Prostate gland (tissue), 2 donors: ENCODE results near the gene PPP1R2B.

Source experiments
- POLR2A ChIP-seq: fragments of 450-650 bp; IDR thresholded peaks from one replicate; pipeline ENCODE4 v1.6.1; 2016; ENCODE audit warnings: antibody characterized with exemption, mild to moderate bottlenecking
- POLR2AphosphoS5 ChIP-seq: sonication (generic); formaldehyde crosslinking; IDR thresholded peaks from one replicate; pipeline ENCODE4 v1.6.1; 2017; ENCODE audit warnings: antibody characterized with exemption
- TF ChIP-seq, protein P1 (sequence below), 4 experiments: fragments of 200-600 bp in 2 of 4; fragments of 450-650 bp in 2 of 4; sonication (generic) in 2 of 4; IDR thresholded peaks; 1 replicate in 3 of 4; 2 replicates in 1 of 4; pipeline ENCODE4 v1.5.1; 2016 to 2019; ENCODE audit warnings: antibody characterized with exemption in 4 of 4, mild to moderate bottlenecking in 2 of 4, moderate library complexity in 2 of 4

DNA sequence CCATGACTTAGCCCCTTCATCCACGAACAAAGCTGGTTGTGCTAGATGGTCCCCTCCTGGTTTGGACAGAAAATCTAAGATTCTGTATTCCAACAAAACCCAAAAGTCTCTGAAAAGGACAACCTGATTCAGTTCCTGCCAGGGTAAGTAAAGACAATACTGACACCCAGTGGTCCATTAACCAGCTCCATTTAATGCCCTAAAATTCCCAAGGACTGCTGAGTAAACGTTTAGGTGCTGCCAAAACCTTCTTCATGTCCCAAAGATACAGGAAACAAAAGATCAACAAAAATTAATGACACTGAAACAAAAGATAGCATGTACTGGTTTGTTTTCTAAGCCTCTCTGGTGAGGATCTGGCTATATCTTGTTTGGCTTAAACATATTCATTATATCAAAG lies 25.3 kb upstream of the PPP1R2B start:
- TF ChIP-seq, protein P1, sequence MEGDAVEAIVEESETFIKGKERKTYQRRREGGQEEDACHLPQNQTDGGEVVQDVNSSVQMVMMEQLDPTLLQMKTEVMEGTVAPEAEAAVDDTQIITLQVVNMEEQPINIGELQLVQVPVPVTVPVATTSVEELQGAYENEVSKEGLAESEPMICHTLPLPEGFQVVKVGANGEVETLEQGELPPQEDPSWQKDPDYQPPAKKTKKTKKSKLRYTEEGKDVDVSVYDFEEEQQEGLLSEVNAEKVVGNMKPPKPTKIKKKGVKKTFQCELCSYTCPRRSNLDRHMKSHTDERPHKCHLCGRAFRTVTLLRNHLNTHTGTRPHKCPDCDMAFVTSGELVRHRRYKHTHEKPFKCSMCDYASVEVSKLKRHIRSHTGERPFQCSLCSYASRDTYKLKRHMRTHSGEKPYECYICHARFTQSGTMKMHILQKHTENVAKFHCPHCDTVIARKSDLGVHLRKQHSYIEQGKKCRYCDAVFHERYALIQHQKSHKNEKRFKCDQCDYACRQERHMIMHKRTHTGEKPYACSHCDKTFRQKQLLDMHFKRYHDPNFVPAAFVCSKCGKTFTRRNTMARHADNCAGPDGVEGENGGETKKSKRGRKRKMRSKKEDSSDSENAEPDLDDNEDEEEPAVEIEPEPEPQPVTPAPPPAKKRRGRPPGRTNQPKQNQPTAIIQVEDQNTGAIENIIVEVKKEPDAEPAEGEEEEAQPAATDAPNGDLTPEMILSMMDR (IDR thresholded peaks at IDR 0.05): peak in 3 of 4 experiments; percentile 35 to 57 (median 43)
- no peak for TF ChIP-seq POLR2A
- TF ChIP-seq POLR2AphosphoS5: peak; percentile 61
